ENCODE measurements around the gene NMNAT1. TPM values are rescaled to one million over a fixed set of nuclear protein-coding genes. Genes with fewer than 3 reads are reported as not detected.

Gene NMNAT1
- total RNA-seq (2021) = 10.1 and 13.4 TPM in 2 replicates
- percentile 53 among the genes with signal in this experiment for Bru-seq, nascent RNA
- percentile 55 among the genes with signal in this experiment for BruChase-seq, experiment 1, labeled RNA remaining after a 2-hour chase
- BruChase-seq, experiment 2, labeled RNA remaining after a 6-hour chase = percentile 57 among the genes with signal in this experiment
- long read RNA-seq, partial matches to known transcripts = 0 of 6 reads
- long read RNA-seq, other reads (novel, unspliced or antisense) = 4 of 6 reads

GRCh38 chr1:9942939-9943788 lies at the start of gene NMNAT1, which contains the start of gene LZIC:
Gene NMNAT1 (plus strand): TSS chr1:9943475. CDS start chr1:9972074, 28,599 bp downstream.
Gene LZIC (minus strand): TSS chr1:9943391. CDS start chr1:9936619, 6,772 bp downstream.
- POLR2A ChIA-PET (ENCODE audit: unreplicated experiment) = interaction anchor here (0.6 to 0.7 kb wide), 4 partner anchors 15 to 643 kb away, joined by 3 to 7 read pairs (median 3); no protein-coding TSS in a partner anchor
- peaks cover 6% of the 10 kb centered on the region for H3K4me1 ChIP-seq (replicated peaks; ENCODE audit: insufficient read depth)
- H3K4me3 ChIP-seq = peak within 1 kb of the TSS; percentile 86
- intact Hi-C loops (cut with micrococcal nuclease; ENCODE audit: unreplicated experiment) = loop anchor here (1.0 to 5.0 kb wide), 4 partner anchors 65 to 484 kb away; partner anchors contain the start of gene UBE4B
- peak within 1 kb of the TSS; percentile 87 for H3K4me2 ChIP-seq
- peaks cover 12% of the 10 kb centered on the region for H3F3A ChIP-seq (ENCODE audit: insufficient read depth, low read depth)
- H3K79me2 ChIP-seq (ENCODE audit: low read depth) = peaks cover 7% of the 10 kb centered on the region; the same call in 1 of the 2 replicates
- no TSS peak for BruUV-seq (replicated peaks)
- CTCF ChIA-PET = interaction anchor here (1.3 kb wide), 1 partner anchor 65 kb away, joined by 5 read pairs; no protein-coding TSS in a partner anchor
- H2AFZ ChIP-seq = peak within 1 kb of the TSS; percentile 95
- TF ChIP-seq CTCF (conservative IDR thresholded peaks at IDR 0.05) (no peak), EZH2 (IDR thresholded peaks at IDR 0.05; ENCODE audit: low read depth) (no peak)
- no peaks in the 10 kb centered on the region for H3K27me3 ChIP-seq (ENCODE audit: insufficient read depth, low read depth)
- no peaks in the 10 kb centered on the region for H3K9me3 ChIP-seq (ENCODE audit: insufficient read depth, low read depth)
- H4K20me1 ChIP-seq (ENCODE audit: insufficient read depth) = no peaks in the 10 kb centered on the region
- no peaks in the 10 kb centered on the region for H3K9me2 ChIP-seq (ENCODE audit: insufficient read depth)
- H3K27ac ChIP-seq = peak within 1 kb of the TSS; percentile 88
- peak; percentile 78 to 91 for DNase-seq
- H3K36me3 ChIP-seq (ENCODE audit: low read depth) = no peaks in the 10 kb centered on the region

GRCh38 chr1:9894115-9894514 lies 49.2 kb upstream of the NMNAT1 start:
- ChIA-PET CTCF (interaction anchor here (0.7 to 1.0 kb wide), 2 partner anchors 10 to 139 kb away, joined by 3 to 6 read pairs; partner anchors contain the start of gene UBE4B), POLR2A (ENCODE audit: unreplicated experiment) (interaction anchor here (0.7 kb wide), 1 partner anchor 463 kb away, joined by 5 read pairs; no protein-coding TSS in a partner anchor)
- Histone ChIP-seq H2AFZ (no peak overlapping the region), H3K4me2 (peak overlapping the region; percentile 85), H3K4me3 (peak overlapping the region; percentile 49; the same call in 1 of the 2 replicates), H3K9me2 (ENCODE audit: insufficient read depth) (no peaks in the 10 kb centered on the region), H3K27me3 (ENCODE audit: insufficient read depth, low read depth) (no peaks in the 10 kb centered on the region), H3F3A (ENCODE audit: insufficient read depth, low read depth) (peaks cover 64% of the 10 kb centered on the region), H3K9me3 (ENCODE audit: insufficient read depth, low read depth) (no peaks in the 10 kb centered on the region), H3K36me3 (ENCODE audit: low read depth) (no peaks in the 10 kb centered on the region), H3K27ac (peak overlapping the region; percentile 100), H3K79me2 (ENCODE audit: low read depth) (peaks cover 12% of the 10 kb centered on the region), H4K20me1 (ENCODE audit: insufficient read depth) (no peaks in the 10 kb centered on the region), H3K4me1 (replicated peaks; ENCODE audit: insufficient read depth) (peaks cover 79% of the 10 kb centered on the region)
- BruUV-seq (replicated peaks) = no TSS peak
- intact Hi-C loops (cut with micrococcal nuclease; ENCODE audit: unreplicated experiment) = loop anchor here (5.0 kb wide), 1 partner anchor 138 kb away; the partner anchor contains the start of gene UBE4B
- TF ChIP-seq CTCF (conservative IDR thresholded peaks at IDR 0.05) = no peak
- no peak for TF ChIP-seq EZH2 (IDR thresholded peaks at IDR 0.05; ENCODE audit: low read depth)
- peak in 1 of 2 experiments; percentile 74 for DNase-seq

Measured in PC-9 (cell line).